HG03439 (cell line): ENCODE results near the gene LYPD6B.

Experiments used
- ATAC-seq: cut with Tn5 transposase; IDR thresholded peaks from one replicate; pipeline ENCODE4 v1.9.1; 2021; ENCODE audit warnings: mild to moderate bottlenecking, moderate library complexity; ENCODE audit not compliant: unreplicated experiment

Gene LYPD6B

DNA sequence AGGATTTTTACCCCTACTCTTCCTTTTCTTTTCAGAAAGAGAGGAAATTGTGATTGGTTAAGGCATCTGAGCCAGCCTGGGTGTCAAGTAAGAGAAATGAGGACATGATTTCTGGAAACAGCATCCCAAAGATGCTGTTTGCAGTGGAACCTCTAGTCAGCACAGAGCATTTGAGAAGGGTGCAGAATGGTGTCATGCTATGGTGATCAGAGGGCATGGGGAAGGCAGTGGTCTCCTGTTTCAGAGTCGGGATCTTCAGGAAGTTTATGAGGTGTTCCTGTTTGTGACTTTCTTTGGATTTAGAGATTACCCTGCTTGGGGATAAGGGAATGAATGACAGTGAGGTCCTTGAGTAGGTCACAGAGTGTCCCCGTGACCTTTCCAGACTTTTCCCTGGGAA, 117.5 kb downstream of the LYPD6B start:
- no peak for ATAC-seq

DNA sequence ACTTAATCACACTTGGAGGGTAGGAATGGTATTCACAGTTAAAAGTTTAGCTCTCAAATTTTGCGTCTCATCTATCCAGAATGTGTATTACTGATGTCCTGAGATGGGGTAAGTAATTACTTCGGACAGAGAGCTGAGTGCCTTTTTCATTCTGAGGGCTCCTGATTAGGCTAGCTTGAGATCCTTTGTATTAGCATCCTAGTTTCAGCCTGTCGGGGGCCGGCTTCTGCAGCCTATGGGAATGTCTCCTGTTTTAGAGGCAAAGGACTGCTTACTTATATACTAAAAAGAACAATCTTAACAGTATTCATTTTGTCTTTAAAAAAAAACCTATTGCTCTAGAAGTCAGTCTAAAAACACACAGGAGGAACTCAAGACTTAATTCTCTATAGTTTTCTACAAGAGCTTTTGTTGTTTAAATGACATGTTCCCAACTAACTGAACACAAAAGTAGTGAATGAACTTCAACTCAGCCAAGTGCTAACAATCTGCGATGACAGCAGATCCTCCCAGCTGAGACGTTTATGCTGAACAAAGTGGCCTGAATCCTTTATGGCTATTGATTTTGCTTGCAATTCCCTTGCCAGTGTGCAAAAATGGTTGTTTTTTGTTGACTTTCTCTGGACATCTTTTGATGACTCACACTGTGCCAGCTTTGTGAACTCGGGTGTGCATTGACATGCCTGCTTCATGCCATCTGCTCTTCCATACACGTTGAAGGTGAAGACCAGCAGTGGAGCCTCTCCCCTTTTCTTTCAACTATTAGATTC, 118.7 kb downstream of the LYPD6B start:
- ATAC-seq: no peak

DNA sequence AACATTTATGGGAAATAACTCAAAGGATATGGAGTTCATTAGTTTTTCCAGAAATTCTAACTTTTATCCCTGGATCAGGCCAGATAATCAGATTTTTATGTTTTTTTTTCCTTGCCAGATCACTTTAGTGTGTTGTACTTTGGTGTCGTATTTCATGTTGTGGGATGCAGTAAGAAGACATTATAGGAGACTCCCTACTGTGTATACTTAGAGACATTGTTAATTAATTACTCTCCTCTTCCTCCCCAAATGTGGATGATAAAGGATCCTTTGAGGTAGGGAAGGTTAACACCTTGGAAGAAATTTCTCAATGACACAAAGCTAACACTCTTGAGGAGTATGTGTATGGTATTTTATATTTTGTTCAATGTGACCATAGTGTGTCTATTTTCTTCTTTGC, 120.5 kb downstream of the LYPD6B start:
- ATAC-seq: no peak

DNA sequence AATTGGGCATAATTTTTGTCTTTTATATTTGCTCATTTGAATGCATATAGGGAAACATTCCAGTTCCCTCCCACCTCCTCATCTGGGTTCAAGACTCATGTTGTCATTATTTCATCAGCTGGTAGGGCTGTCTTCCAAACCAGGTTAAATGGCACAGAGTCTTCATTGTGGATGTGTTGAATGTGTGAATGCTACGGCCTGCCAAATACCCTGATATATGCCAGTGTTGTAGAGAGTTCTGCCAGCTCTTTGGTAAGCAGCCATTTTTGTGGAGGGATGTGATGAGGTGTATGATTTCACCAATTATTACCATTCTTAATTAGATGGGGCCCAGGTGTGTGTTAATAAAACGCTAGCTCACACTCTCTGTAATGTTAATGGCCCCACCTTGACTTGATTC, 121.7 kb downstream of the LYPD6B start:
- ATAC-seq: no peak

DNA sequence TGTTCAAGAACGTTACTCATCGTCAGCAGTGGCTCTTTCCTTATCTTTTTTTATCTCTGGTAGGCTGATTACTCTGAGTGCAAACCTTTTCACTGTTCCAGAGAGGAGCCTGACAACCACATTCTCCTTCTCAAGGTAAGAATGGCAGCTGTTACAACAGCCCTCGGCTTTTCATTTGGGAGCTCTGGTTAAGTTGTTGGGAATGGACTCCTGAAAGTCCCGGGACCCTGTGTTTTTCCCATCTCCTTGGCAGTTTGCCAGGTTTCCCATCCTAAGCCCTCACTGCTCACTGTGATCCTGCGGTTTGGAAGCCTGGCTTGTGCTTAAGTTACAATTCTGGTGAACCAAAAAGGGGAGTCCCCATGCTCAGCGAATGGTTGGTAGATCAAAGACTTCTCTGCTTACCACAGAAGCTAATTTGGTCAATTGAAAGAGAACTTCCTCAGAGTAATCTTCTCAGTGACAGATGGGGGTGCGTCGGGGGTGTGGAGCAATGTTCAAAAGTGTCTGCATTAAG, 122.3 kb downstream of the LYPD6B start:
- peak; percentile 97 for ATAC-seq

DNA sequence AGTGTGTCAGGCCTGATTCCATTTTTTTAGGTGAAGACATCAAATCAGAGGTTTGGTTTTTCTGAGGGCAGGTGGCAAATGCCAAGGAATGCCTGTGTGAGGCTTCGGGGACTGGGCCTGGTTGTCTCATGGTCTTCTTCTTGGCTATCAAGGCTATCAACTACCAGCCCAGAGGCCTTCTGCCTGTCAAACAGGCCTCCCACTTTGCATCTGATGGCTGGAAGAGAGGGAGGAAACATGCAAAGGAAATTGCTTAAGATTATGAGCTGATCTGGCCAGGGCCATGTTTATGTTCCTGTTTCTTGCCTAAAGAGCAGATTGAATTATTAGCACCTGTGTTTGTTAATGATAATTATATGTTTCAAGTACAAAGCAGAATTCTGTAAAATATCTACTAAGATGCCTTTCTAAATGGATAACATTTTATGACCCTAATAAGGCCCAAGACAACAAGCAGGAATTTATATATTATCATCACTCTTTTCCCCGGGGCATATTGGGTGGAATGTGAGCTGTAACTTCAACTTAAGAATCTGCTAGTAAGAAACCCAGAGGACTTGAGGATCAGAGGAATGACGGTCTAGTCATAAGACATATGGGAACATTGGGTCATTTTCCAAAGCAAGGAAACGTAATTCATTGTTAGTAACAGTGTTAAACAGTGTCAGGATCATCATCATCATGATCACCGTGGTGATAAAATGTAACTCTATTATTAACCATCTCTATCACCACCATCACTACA, 123.2 kb downstream of the LYPD6B start:
- ATAC-seq: no peak

DNA sequence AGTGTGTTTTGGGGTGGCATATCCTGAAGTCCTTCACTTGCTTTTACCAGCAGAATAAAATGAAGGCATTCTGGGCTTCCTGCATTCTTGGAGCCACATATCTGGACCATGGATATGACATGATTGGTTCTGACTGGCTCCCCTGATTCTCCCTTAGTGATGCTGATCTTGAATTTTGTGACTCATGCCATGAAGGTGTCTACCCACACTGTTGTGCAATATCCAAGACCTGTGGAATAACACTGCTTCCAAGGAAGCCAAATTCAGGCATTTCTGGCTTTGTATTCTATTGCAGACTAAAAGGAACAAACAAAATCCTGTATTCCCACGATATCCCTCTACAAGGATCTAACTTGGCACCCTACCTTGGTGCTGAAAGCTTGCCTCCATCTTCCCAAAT, 125.8 kb downstream of the LYPD6B start:
- ATAC-seq: no peak

DNA sequence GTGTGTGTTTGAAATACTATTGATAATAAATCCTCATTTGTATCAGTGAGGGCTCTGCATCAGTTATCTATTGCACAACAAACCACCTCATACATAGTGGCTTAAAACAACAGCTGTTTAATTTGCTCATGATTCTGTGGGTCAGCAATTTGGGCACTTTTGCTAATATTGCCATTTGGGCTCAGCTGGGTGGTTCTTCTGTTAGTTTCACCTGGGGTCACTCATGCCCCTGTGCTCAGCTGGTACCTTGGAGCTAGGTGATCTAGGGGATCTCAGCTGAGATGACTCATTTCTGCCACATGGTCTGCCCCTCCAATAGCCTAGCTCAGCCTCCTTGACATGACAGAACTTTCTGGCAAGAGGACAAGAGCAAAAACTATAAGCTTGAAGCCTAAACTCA, 126.3 kb downstream of the LYPD6B start:
- no peak for ATAC-seq

DNA sequence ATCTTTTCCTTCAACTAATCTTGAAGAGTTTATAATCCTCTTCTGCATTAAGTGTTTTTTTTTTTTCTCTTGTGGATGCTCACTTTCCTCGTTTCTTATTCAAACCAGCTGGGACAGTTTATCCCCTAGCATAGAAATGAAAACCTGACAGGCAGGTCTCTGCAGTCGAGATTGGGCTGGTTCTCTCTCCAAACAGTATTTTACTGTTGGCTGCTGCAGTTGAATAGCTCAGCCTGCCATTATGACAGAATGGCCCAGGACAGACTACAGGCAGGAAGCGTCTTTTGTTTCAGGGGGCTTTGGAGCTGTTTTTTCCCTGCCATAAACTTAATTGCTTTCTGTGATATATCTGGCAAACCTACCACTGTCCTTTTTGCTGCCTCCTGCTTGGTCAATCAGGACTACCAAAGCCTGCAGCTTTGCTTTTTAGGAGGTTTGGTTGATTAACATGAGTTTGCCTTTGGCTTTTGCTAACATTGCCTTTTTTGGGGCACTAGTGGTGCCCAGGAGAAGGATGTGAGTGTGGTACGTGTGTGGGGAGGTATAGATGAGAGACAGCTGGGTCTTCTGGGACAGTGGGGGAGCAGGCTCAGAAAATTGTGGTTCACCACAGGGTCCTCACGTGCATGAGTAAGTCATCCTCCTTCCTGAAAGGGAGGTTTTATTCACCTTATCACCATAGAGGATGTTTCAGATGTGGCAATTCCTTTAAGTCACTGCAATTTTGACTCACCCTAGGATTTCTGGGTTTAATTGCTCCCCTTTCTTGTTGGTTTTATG, 128.7 kb downstream of the LYPD6B start:
- ATAC-seq: no peak

DNA sequence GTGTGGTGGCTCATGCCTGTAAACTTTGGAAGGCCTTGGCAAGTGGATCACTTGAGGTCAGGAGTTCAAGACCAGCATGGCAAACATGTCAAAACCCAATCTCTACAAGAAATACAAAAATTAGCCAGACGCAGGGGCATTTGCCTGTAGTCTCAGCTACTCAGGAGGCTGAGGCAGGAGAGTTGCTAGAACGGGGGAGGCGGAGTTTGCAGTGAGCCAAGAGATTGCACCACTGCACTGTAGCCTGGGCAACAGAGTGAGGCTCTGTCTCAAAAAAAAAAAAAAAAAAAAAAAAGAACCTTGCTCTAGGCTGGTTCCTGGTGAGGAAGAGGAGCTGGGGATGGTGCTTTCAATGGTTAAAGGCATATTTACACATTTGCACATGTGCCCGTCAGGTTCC, 129.4 kb downstream of the LYPD6B start:
- no peak for ATAC-seq

DNA sequence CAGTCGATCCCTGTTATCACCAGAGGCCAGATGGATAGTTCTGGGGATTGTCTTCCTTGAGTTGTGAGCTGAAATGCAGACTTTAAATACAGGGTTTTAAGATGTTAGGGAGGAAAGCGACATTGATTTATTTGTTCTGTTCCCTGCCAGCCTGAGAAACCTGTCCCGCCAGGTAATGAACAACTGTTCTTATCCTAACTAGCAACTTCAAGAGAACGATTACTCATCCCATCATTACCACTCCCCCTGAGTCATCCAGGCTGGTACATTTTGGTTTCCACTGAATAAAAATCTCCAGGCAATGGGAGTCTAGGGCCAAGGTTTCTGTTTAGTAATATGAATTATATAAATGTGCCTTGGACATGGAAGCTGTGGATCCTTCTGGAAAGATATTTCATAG, 131.2 kb downstream of the LYPD6B start:
- no peak for ATAC-seq

DNA sequence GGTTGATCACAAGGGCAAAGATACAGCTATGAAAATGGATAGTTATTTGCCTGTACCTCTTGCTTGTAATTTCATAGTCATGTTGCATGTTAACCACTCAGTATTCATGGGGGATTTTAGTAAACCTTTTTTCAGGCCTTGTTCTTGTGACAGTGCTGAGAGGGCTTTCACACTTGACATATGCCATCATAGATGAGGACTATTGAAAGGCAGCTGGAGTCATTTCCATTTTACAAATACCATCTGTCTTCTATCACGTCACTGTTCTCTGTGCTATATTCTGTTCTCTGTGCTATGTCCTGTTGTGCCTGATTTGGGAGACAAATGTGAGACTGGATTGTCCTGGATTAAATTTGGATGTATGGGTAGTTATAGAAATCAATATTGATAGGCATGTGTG, 131.7 kb downstream of the LYPD6B start:
- ATAC-seq: no peak

DNA sequence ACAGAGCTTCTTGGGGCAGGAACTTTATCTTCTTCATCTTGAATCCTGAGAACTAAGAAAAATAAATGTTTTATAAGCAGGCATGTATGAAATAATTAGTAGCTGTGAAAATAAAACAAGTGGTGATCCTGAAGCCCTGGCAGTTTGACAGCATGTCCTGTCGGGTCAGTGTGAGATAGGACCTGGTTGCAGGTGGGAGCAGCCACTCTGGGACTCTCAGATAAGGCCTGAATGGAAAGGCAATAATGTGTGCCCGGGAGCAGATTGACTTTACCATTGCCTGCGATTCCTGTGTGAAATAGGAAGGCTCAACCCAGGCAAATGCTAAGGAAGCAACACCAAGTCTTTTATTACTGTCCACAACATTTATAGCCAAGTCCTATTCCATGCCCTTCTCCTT, 132.4 kb downstream of the LYPD6B start:
- ATAC-seq: no peak

DNA sequence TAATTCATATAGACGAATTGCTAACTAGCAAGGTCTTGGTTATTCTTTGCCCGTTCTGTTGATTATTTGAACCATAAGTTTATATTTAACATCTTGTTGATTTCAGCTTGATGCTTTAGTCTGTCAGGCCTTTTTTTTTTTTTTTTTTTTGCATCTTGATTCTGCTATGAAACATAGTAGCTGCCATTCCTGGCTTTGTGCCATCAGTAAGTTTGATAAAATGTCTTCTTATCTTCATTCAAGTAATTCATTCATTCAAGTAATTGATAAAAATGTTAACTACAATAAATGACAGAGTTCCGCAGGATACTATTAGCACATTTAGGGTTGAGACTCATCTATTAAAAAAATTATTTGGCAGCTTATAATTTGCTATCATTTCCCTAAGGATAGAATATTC, 134.7 kb downstream of the LYPD6B start:
- no peak for ATAC-seq

DNA sequence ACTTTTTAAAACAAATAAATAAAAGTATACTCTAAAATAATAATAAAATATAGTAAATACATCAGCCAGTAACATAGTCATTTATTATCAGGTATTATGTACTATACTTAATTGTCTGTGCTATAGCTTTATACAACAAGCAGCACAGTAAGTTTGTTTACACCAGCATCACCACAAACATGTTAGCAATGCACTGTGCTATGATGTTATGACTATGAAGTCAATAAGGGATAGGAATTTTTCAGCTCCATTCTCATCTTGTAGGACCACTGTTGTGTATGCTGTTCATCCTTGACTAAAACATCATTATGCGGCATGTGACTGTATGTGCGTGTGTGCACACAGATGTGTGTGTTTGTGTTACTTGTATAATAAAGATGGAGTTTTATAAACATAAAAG, 137.5 kb downstream of the LYPD6B start:
- ATAC-seq: no peak

DNA sequence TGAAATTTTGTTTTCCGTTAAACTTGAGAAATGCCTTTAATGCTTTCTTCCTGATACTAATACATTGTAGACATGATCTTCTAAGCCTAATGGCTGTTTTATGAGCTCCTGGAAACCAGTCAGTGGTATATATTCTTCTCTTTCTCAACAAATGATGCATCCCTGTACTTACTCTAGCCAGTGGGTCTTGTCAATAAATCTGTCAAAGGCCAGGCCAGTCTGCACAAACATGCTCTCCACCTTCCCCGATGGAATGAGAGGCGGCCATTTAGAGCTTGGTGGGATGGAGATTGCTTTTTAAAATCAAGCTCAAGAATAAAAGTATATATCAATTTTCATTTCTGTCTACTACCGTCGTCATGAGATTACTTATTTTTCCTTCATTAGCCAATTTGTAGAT, 140.1 kb downstream of the LYPD6B start:
- ATAC-seq: no peak

DNA sequence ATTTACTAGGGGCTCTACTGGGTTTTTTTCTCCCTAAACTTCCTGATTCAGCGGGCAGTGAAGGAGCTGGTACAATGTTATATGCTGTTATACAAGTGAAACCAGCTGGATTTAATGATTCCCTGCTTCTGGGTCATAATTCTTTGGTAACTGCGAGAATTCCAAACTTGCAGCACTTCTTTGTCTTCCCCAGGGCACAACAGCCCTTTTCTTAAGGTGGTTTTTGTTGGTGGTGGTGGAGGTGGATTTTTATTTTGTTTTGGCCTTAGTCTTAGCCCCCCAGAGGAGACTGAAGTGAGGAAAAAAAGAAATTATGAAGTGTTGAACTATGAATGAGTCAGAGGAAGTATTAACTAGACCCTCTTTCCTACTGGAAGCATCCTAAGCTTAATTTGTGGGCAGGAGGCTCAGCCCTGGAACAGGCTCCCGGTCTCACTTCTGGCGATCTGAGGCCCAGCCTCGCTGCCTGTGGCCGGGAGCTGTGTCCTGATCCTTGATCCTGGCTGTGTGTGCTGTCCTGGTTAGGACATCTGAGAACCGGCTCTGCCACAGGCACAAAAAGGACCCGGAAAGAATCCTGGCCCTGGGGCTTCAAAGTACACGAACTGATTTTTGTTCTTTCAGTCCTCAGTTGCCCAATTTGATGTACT, 141.9 kb downstream of the LYPD6B start:
- no peak for ATAC-seq

DNA sequence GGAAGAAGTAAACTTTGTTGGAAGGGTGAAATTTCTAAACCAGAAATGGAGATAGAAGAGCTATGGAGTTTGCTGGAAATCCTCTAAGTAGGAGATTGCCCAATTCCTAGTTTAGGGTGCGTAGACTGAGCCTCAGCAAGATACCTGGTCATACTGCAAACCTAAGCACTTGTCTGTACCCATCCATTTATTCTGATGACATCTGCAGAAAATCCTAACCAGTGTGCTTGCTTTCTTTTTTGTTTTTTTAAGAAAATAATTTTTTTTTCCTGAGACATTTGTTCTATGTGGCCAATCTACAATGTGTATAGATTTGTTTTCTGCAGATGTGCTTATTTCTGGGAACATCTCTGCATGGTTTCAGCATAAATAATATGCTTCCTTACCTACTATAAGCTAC, 144.7 kb downstream of the LYPD6B start:
- no peak for ATAC-seq

DNA sequence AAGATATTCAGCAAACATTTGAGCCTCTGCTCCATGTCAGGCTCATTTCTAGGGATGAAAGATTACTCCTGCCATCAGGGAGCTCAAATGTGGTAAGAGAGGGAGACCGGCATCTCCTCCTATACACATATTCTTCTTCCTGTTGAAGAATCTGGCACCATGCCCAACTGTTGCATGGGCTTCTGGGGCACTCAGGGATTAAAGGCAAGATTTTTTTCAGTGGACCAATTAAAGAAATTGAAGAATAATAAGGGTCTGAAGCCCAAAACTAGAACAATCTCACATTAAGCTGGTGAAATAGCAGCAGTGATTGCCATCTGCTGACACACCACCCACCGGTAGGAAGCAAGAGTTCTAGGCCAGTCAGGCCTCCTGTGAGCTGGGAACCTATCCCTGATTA, 146.5 kb downstream of the LYPD6B start:
- ATAC-seq: no peak

DNA sequence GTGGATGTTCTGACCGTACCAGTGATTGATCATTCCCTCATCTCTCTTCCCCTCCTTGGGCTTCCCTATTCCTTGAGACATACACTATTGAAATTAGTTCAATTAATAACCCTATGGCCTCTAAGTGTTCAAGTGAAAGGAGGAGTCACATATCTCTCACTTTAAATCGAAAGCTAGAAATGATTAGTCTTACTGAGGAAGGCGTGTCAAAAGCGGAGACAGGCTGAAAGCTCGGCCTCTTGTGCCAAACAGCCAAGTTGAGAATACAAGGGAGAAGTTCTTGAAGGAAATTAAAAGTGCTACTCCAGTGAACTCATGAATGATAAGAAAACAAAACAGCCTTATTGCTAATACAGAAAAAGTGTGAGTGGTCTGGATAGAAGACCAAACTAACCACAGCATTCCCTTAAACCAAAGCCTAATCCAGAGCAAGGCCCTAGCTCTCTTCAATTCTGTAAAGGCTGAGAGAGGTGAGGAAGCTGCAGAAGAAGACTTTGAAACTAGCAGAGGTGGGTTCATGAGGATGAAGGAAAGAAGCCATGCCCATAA, 147.5 kb downstream of the LYPD6B start:
- no peak for ATAC-seq

DNA sequence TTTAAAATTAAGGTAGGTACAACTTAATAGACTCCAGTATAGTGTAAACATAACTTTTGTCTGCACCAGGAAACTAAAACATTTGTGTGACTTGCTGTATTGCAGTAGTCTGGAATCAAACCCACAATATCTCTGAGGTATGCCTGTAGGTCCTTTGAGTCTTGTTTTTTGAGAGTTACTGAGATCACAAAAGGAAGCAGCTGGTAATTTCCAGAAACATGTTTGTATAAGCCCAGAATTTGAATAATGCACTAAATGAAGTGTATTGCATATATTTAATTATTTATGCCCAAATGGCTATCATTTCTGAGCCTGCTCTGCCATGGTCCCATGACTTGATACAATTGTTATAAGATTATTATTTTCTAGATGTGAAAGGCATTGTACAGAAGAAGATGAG, 148.6 kb downstream of the LYPD6B start:
- ATAC-seq: no peak
